Esophagus squamous epithelium (tissue), 4 donors: Measurements from ENCODE around the gene NOL4.

ENCODE experiments used
- POLR2A ChIP-seq, 4 donors: fragments of 450-650 bp; IDR thresholded peaks; one replicate each; pipeline ENCODE4 v1.6.1; 2017; ENCODE audit warnings: antibody characterized with exemption in 4 of 4, mild to moderate bottlenecking in 4 of 4, moderate library complexity in 3 of 4
- TF ChIP-seq, protein P1 (sequence below), 6 experiments: fragments of 450-650 bp in 4 of 6; fragments of 200-600 bp in 2 of 6; sonication (generic) in 2 of 6; IDR thresholded peaks; one replicate each; pipeline ENCODE4 v1.5.1; 2016 to 2019; ENCODE audit warnings: antibody characterized with exemption in 6 of 6, mild to moderate bottlenecking in 4 of 6, moderate library complexity in 4 of 6

DNA sequence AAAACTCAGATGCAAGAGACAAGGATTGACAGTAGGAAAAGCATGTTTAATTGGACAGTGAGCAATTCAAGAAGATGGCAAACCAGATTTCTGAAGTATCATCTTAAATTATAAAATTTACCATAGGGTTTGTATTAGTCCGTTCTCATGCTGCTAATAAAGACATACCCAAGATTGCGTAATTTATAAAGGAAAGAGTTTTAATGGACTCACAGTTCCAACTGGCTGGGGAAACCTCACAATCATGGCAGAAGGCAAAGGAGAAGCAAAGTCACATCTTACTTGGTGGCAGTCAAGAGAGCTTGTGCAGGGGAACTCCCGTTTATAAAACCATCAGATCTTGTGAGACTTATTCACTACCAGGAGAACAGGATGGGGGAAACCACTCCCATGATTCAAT is 24.0 kb upstream of the NOL4 start:
- TF ChIP-seq, protein P1, sequence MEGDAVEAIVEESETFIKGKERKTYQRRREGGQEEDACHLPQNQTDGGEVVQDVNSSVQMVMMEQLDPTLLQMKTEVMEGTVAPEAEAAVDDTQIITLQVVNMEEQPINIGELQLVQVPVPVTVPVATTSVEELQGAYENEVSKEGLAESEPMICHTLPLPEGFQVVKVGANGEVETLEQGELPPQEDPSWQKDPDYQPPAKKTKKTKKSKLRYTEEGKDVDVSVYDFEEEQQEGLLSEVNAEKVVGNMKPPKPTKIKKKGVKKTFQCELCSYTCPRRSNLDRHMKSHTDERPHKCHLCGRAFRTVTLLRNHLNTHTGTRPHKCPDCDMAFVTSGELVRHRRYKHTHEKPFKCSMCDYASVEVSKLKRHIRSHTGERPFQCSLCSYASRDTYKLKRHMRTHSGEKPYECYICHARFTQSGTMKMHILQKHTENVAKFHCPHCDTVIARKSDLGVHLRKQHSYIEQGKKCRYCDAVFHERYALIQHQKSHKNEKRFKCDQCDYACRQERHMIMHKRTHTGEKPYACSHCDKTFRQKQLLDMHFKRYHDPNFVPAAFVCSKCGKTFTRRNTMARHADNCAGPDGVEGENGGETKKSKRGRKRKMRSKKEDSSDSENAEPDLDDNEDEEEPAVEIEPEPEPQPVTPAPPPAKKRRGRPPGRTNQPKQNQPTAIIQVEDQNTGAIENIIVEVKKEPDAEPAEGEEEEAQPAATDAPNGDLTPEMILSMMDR (IDR thresholded peaks at IDR 0.05): no peak
- TF ChIP-seq POLR2A (IDR thresholded peaks at IDR 0.05): no peak
